BE2C (cell line): ENCODE data around the gene IWS1.
"Not testable (repeated sequence)": the region's sequence is repeated elsewhere in the genome, so short reads cannot be mapped to it uniquely, and the experiment has no call there.

Experiments used
- DNase-seq: peaks from one replicate; pipeline ENCODE4 v3.0.0-alpha.2; 2020
- H3K27me3 ChIP-seq: fragments of 250-450 bp; sonication (Bioruptor Pico); 2 replicates; pipeline ENCODE4 v1.5.1; 2020; ENCODE audit warnings: mild to moderate bottlenecking
- H3K36me3 ChIP-seq: fragments of 250-450 bp; sonication (Bioruptor Pico); 2 replicates; pipeline ENCODE4 v1.5.1; 2020; ENCODE audit warnings: mild to moderate bottlenecking
- H3K4me1 ChIP-seq: fragments of 250-450 bp; sonication (Bioruptor Pico); 2 replicates; pipeline ENCODE4 v1.5.1; 2020
- H3K4me3 ChIP-seq: 2 replicates; pipeline ENCODE4 v1.5.1; 2011; ENCODE audit warnings: low read depth, low read length
- H3K9me3 ChIP-seq: fragments of 250-450 bp; sonication (Bioruptor Pico); 2 replicates; pipeline ENCODE4 v1.5.1; 2020
- CTCF ChIP-seq: IDR thresholded peaks from 2 replicates; pipeline ENCODE4 v1.5.1; 2012; ENCODE audit warnings: mild to moderate bottlenecking, low read depth, low read length

The IWS1 gene

DNA sequence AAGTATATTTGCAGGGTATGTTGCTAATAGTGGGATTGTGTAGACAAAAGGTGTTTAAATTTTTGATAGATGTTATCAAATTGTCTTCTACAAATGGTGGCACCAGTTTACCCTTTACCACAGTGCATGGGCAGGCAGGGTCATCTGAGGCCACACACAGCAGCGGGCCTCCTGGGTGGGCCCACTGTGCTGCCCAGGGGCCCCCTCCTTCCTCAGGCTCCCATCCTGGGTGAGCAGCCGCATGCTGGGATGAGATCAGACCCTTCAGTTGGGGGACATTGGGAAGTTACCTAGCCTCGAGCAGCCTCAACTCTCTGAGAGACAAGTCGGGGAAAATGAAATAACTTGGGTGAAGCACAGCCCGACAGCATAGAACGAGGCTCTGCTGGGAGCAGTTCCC is 18.9 kb upstream of the IWS1 start:
- Histone ChIP-seq H3K9me3 (no peaks in the 10 kb centered on the region), H3K4me3 (no peak overlapping the region), H3K36me3 (no peaks in the 10 kb centered on the region), H3K4me1 (no peaks in the 10 kb centered on the region), H3K27me3 (no peaks in the 10 kb centered on the region)
- TF ChIP-seq CTCF, result no peak
- DNase-seq, result no peak

- not testable (repeated sequence) for H3K9me3 ChIP-seq, H3K36me3 ChIP-seq, H3K27me3 ChIP-seq, H3K4me1 ChIP-seq, H3K4me3 ChIP-seq, DNase-seq
Measured at GRCh38 chr2:127543013-127543501, 16.8 kb upstream of the IWS1 start.

- Histone ChIP-seq H3K27me3 (no peaks in the 10 kb centered on the region), H3K4me3 (no peak overlapping the region), H3K36me3 (no peaks in the 10 kb centered on the region), H3K9me3 (no peaks in the 10 kb centered on the region), H3K4me1 (no peaks in the 10 kb centered on the region)
- no peak for DNase-seq
- no peak for TF ChIP-seq CTCF
Measured at GRCh38 chr2:127542231-127542630, 15.9 kb upstream of the IWS1 start.

DNA sequence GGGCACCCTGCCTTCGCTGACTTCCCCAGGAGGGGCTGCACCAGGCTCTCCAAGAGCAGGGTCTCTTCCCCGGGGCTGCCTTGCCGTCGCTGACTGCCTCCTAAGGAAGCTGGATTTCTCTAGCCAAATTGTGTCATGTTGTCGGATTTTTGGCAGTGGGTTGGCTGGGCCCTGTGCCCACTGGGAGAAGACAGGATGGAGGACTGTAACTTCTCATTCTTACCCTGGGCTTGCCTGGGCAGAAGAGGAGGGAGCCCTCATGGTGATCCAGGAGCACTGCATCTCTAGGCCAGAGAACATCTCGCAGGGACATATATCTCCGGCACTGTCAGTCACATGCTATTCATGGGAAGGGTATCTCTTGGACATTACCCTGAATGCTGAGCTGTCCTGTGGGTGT is 15.5 kb upstream of the IWS1 start:
- H3K36me3 ChIP-seq, result no peaks in the 10 kb centered on the region
- DNase-seq, result no peak
- no peaks in the 10 kb centered on the region for H3K27me3 ChIP-seq
- no peak for TF ChIP-seq CTCF
- no peaks in the 10 kb centered on the region for H3K9me3 ChIP-seq
- H3K4me3 ChIP-seq, result no peak overlapping the region
- no peaks in the 10 kb centered on the region for H3K4me1 ChIP-seq

GRCh38 chr2:127537644-127538043 is 11.4 kb upstream of the IWS1 start:
- Histone ChIP-seq H3K9me3 (no peaks in the 10 kb centered on the region), H3K36me3 (no peaks in the 10 kb centered on the region), H3K27me3 (no peaks in the 10 kb centered on the region), H3K4me1 (no peaks in the 10 kb centered on the region), H3K4me3 (no peak overlapping the region)
- TF ChIP-seq CTCF, result no peak
- no peak for DNase-seq

DNA sequence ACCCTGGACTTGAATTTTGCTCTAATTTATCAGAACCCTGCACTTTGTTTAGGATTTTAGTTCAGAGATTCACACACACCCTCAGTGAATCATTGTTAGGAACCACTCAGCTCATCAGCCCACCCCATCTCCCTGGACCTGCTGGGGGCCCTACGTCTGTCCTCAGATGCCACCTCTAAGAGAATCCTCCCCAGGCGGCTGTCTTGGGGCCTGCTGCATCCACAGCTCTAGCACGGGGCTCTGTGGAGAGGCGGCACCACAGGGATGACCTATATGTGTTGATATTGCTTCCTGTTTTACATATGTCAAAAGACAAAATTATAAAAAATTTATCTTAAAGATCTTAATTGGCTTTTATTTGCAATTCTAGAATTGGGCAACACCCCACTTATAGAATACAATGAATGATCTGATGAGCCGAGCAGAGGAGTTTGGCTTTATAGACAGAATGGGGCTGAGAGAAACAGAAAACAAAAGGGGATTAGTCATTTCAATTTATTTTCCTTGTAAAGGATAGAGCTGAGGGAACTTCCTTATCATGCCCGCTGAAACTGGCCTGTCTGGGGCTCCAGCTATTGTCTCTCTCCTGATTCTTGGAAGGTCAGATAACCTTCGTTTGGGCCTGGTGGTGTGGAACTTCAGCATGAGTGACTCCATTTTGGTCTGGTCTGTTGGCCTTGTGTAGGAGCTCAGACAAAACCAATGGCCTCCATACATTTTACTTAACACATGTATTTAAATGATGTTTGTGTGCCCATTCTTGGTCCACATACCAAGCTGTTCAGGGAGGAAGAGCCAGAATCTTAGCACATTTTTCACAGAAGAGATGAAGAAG is 10.6 kb upstream of the IWS1 start:
- no peak for TF ChIP-seq CTCF

More for the DNA sequence above, 10.6 kb upstream of the IWS1 start:
- H3K4me1 ChIP-seq, result no peaks in the 10 kb centered on the region
- H3K4me3 ChIP-seq, result no peak overlapping the region
- H3K27me3 ChIP-seq, result no peaks in the 10 kb centered on the region
- no peak for DNase-seq
- no peaks in the 10 kb centered on the region for H3K9me3 ChIP-seq
- H3K36me3 ChIP-seq, result no peaks in the 10 kb centered on the region
